ENCODE data around the gene CA6. TPM values are rescaled to one million over a fixed set of nuclear protein-coding genes. Genes with fewer than 3 reads are reported as not detected.
"Not testable (repeated sequence)": the region's sequence is repeated elsewhere in the genome, so short reads cannot be mapped to it uniquely, and the experiment has no call there.

CA6 gene
- total and polyA plus RNA-seq, 4 experiments from 2014 or later = 0.35 to 2.5 TPM; not detected in 2

GRCh38 chr1:8925960-8926359, 19.7 kb upstream of the CA6 start:
- H3K36me3 ChIP-seq (ENCODE audit: insufficient read depth, low read length) = no peaks in the 10 kb centered on the region
- H3K4me3 Mint-ChIP-seq = no peak overlapping the region
- H3K27me3 ChIP-seq (ENCODE audit: insufficient read depth, low read length) = no peaks in the 10 kb centered on the region
- ChIA-PET POLR2A (ENCODE audit: partially characterized antibody) (no interaction called here), CTCF (ENCODE audit: partially characterized antibody) (interaction anchor here (4.3 kb wide), 1 partner anchor 62 kb away, joined by 22 read pairs; no protein-coding TSS in a partner anchor)
- intact Hi-C loops (cut with micrococcal nuclease) = no loop called here
- no peak for DNase-seq
- H3K9me3 Mint-ChIP-seq = no peaks in the 10 kb centered on the region
- H3K36me3 Mint-ChIP-seq = no peaks in the 10 kb centered on the region
- no peaks in the 10 kb centered on the region for H3K27me3 Mint-ChIP-seq
- H3K27ac Mint-ChIP-seq = no peak overlapping the region
- H3K27ac ChIP-seq (ENCODE audit: low read depth, low read length) = no peak overlapping the region
- H3K9me3 ChIP-seq (ENCODE audit: control insufficient read depth in 1 of 2, low read length in 2 of 2) = no peaks in the 10 kb centered on the region
- H3K4me3 ChIP-seq (ENCODE audit: low read length in 2 of 2) = no peak overlapping the region
- H3K4me1 Mint-ChIP-seq = peaks cover 5 to 15% (median 7%) of the 10 kb centered on the region in 4 donors
- H3K4me1 ChIP-seq (ENCODE audit: insufficient read depth, low read length) = peaks cover 8% of the 10 kb centered on the region

DNA sequence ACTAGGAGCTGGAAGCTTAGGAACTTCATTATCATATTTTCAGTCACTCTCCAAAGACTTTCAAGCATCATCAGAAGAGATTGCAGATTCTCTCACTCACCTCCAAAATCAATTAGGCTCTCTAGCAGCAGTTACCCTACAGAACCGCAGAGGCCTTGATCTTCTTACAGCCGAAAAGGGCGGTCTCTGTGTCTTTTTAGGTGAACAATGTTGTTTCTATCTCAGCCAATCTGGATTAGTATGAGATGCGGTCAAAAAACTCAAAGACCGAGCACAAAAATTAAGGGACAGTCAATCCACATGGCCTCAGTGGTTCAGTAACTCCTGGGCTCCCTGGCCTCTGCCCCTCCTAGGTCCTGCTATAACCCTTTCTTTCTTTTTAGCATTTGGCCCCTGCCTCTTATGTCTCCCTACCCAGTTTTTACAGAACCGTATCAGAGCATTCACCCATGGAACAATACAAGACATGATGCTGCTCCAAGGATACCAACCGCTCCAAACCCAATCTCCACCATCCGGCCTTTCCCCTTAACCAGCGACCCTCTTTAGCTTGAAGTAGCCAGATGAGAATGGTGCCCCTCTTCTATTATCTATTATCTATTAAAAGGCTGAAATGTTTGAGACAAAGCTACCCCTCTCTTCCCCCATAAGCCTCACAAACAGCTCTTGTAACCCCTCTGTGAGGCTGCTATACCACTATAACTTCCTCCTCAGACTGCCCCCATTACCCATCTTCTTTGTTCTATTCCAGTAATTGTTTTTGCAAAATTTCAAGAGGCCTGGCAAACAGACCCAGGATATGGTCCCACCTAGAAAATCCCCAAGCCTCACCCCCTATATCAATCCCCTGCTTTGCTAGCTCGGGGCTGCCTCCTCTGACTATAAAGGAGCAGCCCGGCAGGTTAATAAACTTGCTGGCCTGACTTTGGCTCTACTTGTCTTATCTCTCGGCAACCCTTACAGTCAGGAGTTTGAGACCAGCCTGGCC, 18.7 kb upstream of the CA6 start:
- H3K27ac ChIP-seq (ENCODE audit: low read depth, low read length) = no peak overlapping the region
- CTCF ChIA-PET (ENCODE audit: partially characterized antibody) = interaction anchor here (0.7 kb wide), 2 partner anchors 61 to 78 kb away, joined by 3 to 4 read pairs; no protein-coding TSS in a partner anchor

DNA sequence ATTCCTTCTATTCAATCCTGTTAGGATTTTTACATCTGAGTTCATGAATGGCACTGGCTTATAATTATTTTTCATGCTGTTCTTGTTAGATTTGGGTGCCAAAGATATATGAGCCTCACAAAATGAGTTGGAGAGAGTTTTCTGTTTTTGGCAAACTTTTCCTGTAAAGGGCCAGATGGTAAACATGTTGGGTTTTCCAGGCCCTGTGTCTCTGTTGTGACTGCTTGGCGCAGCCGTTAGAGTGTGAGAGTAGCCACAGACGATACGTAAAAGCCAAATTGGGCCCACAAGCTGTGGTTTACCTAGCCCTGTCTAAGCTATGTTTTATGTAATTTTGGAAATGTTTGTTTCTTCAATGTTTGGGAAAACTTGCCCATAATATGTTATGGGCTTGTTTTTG, 15.6 kb upstream of the CA6 start:
- H3K4me1 Mint-ChIP-seq = no peaks in the 10 kb centered on the region
- no peak for DNase-seq
- no peak overlapping the region for H3K27ac ChIP-seq (ENCODE audit: low read depth, low read length)
- no peak overlapping the region for H3K4me3 Mint-ChIP-seq
- intact Hi-C loops (cut with micrococcal nuclease) = no loop called here
- peak overlapping the region in 1 of 7 donors; percentile 31 for H3K27ac Mint-ChIP-seq
- H3K4me3 ChIP-seq (ENCODE audit: low read length in 2 of 2) = no peak overlapping the region
- H3K27me3 ChIP-seq (ENCODE audit: insufficient read depth, low read length) = no peaks in the 10 kb centered on the region
- H3K9me3 ChIP-seq (ENCODE audit: control insufficient read depth in 1 of 2, low read length in 2 of 2) = no peaks in the 10 kb centered on the region
- H3K9me3 Mint-ChIP-seq = peaks cover 0 to 2% (median 0%) of the 10 kb centered on the region in 8 donors
- POLR2A ChIA-PET (ENCODE audit: partially characterized antibody) = no interaction called here
- CTCF ChIA-PET (ENCODE audit: partially characterized antibody) = no interaction called here
- no peaks in the 10 kb centered on the region for H3K27me3 Mint-ChIP-seq
- no peaks in the 10 kb centered on the region for H3K36me3 Mint-ChIP-seq
- no peaks in the 10 kb centered on the region for H3K4me1 ChIP-seq (ENCODE audit: insufficient read depth, low read length)
- H3K36me3 ChIP-seq (ENCODE audit: insufficient read depth, low read length) = no peaks in the 10 kb centered on the region

More for the DNA sequence above, 18.7 kb upstream of the CA6 start:
- Histone ChIP-seq H3K36me3 (ENCODE audit: insufficient read depth, low read length) (no peaks in the 10 kb centered on the region), H3K9me3 (ENCODE audit: control insufficient read depth in 1 of 2, low read length in 2 of 2) (no peaks in the 10 kb centered on the region), H3K4me1 (ENCODE audit: insufficient read depth, low read length) (no peaks in the 10 kb centered on the region), H3K27me3 (ENCODE audit: insufficient read depth, low read length) (no peaks in the 10 kb centered on the region), H3K4me3 (ENCODE audit: low read length in 2 of 2) (no peak overlapping the region)
- intact Hi-C loops (cut with micrococcal nuclease) = no loop called here
- H3K27ac Mint-ChIP-seq = no peak overlapping the region
- H3K9me3 Mint-ChIP-seq = peaks cover 0 to 2% (median 0%) of the 10 kb centered on the region in 8 donors
- no peak overlapping the region for H3K4me3 Mint-ChIP-seq
- no peak for DNase-seq
- peaks cover 0 to 4% (median 0%) of the 10 kb centered on the region in 4 donors for H3K4me1 Mint-ChIP-seq
- POLR2A ChIA-PET (ENCODE audit: partially characterized antibody) = no interaction called here
- no peaks in the 10 kb centered on the region for H3K36me3 Mint-ChIP-seq
- H3K27me3 Mint-ChIP-seq = no peaks in the 10 kb centered on the region

DNA sequence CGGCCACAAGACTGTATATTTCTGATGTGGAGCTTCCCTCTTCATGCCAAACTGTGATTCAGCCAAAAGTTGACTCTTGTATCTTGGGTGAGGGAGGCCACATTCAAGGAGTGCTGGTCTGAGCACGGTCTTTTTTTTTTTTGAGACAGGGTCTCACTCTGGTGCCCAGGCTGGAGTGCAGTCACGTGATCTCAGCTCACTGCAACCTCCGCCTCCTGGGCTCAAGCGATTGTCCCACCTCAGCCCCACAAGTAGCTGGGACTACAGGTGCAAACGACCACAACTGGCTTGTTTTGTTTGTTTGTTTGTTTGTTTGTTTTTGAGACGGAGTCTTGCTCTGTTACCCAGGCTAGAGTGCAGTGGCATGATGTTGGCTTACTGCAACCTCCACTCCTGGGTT, 8.6 kb upstream of the CA6 start:
- DNase-seq = not testable (repeated sequence)

GRCh38 chr1:8937701-8938100, 8.0 kb upstream of the CA6 start:
- H3K36me3 Mint-ChIP-seq = no peaks in the 10 kb centered on the region
- no peak overlapping the region for H3K4me3 Mint-ChIP-seq
- H3K9me3 ChIP-seq (ENCODE audit: control insufficient read depth in 1 of 2, low read length in 2 of 2) = no peaks in the 10 kb centered on the region
- no peak for DNase-seq
- H3K27me3 Mint-ChIP-seq = no peaks in the 10 kb centered on the region
- H3K36me3 ChIP-seq (ENCODE audit: insufficient read depth, low read length) = no peaks in the 10 kb centered on the region
- peaks cover 23 to 33% (median 29%) of the 10 kb centered on the region in 4 donors for H3K4me1 Mint-ChIP-seq
- POLR2A ChIA-PET (ENCODE audit: partially characterized antibody) = interaction anchor here (1.5 kb wide), 1 partner anchor 9 kb away, joined by 3 read pairs; no protein-coding TSS in a partner anchor
- H3K27ac ChIP-seq (ENCODE audit: low read depth, low read length) = no peak overlapping the region
- CTCF ChIA-PET (ENCODE audit: partially characterized antibody) = interaction anchor here (1.0 to 5.5 kb wide), 3 partner anchors 20 to 67 kb away, joined by 4 to 26 read pairs (median 4); no protein-coding TSS in a partner anchor
- H3K9me3 Mint-ChIP-seq = no peaks in the 10 kb centered on the region
- H3K4me1 ChIP-seq (ENCODE audit: insufficient read depth, low read length) = peaks cover 31% of the 10 kb centered on the region
- H3K27ac Mint-ChIP-seq = peak overlapping the region in 2 of 7 donors; percentile 13 to 25
- no peak overlapping the region for H3K4me3 ChIP-seq (ENCODE audit: low read length in 2 of 2)
- H3K27me3 ChIP-seq (ENCODE audit: insufficient read depth, low read length) = no peaks in the 10 kb centered on the region
- intact Hi-C loops (cut with micrococcal nuclease) = no loop called here

More for the DNA sequence above, 8.6 kb upstream of the CA6 start:
- H3K27ac Mint-ChIP-seq; H3K9me3 Mint-ChIP-seq; H3K27ac ChIP-seq (ENCODE audit: low read depth, low read length); H3K4me3 ChIP-seq (ENCODE audit: low read length in 2 of 2); POLR2A ChIA-PET (ENCODE audit: partially characterized antibody); H3K36me3 ChIP-seq (ENCODE audit: insufficient read depth, low read length); H3K27me3 ChIP-seq (ENCODE audit: insufficient read depth, low read length); H3K36me3 Mint-ChIP-seq; H3K4me3 Mint-ChIP-seq; H3K27me3 Mint-ChIP-seq; intact Hi-C loops (cut with micrococcal nuclease); H3K9me3 ChIP-seq (ENCODE audit: control insufficient read depth in 1 of 2, low read length in 2 of 2): not testable (repeated sequence)
- CTCF ChIA-PET (ENCODE audit: partially characterized antibody) = interaction anchor here (1.0 to 5.5 kb wide), 3 partner anchors 19 to 68 kb away, joined by 4 to 26 read pairs (median 4); no protein-coding TSS in a partner anchor
- peaks cover 22 to 33% (median 28%) of the 10 kb centered on the region in 4 donors for H3K4me1 Mint-ChIP-seq
- peaks cover 31% of the 10 kb centered on the region for H3K4me1 ChIP-seq (ENCODE audit: insufficient read depth, low read length)

DNA sequence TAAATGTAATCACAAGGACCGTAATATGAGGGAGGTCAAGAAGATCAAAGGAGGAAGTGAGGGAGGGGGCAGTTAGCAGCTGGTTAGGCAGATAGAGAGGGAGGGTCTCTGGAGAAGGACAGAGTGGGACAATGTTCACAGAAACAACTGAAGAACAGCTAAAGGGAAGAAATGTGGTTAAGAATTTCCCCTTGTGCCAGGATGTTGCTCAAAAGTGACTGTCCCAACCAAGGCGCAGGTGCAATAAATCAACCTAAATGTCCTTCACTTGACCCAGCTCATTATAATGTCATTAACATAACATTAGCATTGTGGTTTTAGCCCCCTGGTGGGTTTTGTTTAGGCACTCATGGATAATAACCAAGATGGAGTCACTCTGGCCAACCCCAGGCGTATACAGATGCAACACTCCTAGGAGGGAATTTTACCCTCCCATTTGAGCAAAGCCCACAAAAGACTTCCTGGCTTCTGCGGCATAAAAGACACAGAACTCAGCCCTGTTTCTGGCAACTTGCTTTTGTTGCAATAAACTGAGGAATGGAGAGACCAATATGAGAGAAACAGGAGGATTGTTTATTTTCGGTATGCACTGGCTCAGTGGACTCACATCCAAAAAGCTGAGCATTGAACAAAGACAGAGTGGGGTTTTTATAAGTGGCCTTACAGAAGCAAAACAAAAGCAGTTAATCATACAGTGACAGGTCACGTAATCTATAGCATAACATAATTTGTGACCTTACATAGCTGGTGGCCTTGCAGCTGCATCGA, 7.3 kb upstream of the CA6 start:
- Mint-ChIP-seq H3K27me3 (no peaks in the 10 kb centered on the region), H3K27ac (peak overlapping the region; percentile 12 to 81 (median 30)), H3K9me3 (no peaks in the 10 kb centered on the region), H3K4me3 (peak overlapping the region in 3 of 8 donors; percentile 10 to 46 (median 40)), H3K4me1 (peaks cover 23 to 38% (median 29%) of the 10 kb centered on the region in 4 donors), H3K36me3 (no peaks in the 10 kb centered on the region)
- ChIA-PET CTCF (ENCODE audit: partially characterized antibody) (interaction anchor here (0.9 to 5.5 kb wide), 4 partner anchors 20 to 67 kb away, joined by 4 to 26 read pairs (median 5); no protein-coding TSS in a partner anchor), POLR2A (ENCODE audit: partially characterized antibody) (interaction anchor here (0.6 to 1.5 kb wide), 2 partner anchors 9 to 76 kb away, joined by 3 read pairs; no protein-coding TSS in a partner anchor)
- Histone ChIP-seq H3K36me3 (ENCODE audit: insufficient read depth, low read length) (no peaks in the 10 kb centered on the region), H3K4me3 (ENCODE audit: low read length in 2 of 2) (no peak overlapping the region), H3K4me1 (ENCODE audit: insufficient read depth, low read length) (peaks cover 31% of the 10 kb centered on the region), H3K9me3 (ENCODE audit: control insufficient read depth in 1 of 2, low read length in 2 of 2) (no peaks in the 10 kb centered on the region), H3K27ac (ENCODE audit: low read depth, low read length) (no peak overlapping the region), H3K27me3 (ENCODE audit: insufficient read depth, low read length) (no peaks in the 10 kb centered on the region)
- no peak for DNase-seq
- intact Hi-C loops (cut with micrococcal nuclease) = no loop called here

Measured in CD4-positive, alpha-beta memory T cell (primary cell).